GM23338 (cell line): ENCODE measurements around the gene WDR77. TPM values are rescaled to one million over a fixed set of nuclear protein-coding genes. Genes with fewer than 3 reads are reported as not detected.

ENCODE experiments used
- ATAC-seq: fragments of 200-7000 bp; cut with Tn5 transposase; 3 replicates; pipeline ENCODE4 v1.9.1; 2020
- DNase-seq: peaks from one replicate; pipeline ENCODE4 v3.0.0-alpha.2; 2015; ENCODE audit warnings: low spot score
- H2AFZ ChIP-seq: fragments of 200-600 bp; sonication (generic); 2 replicates; pipeline ENCODE4 v1.8.0; 2016; ENCODE audit warnings: antibody characterized with exemption, mild to moderate bottlenecking, moderate library complexity
- H3F3A ChIP-seq: fragments of 200-600 bp; sonication (generic); replicated peaks from 2 replicates; pipeline ENCODE4 v1.8.0; 2017; ENCODE audit warnings: antibody characterized with exemption, mixed run types, low read depth
- H3K27ac ChIP-seq: fragments of 200-600 bp; sonication (generic); 2 replicates; pipeline ENCODE4 v1.6.1; 2016; ENCODE audit warnings: low read depth
- H3K27me3 ChIP-seq: fragments of 200-600 bp; sonication (generic); 2 replicates; pipeline ENCODE4 v1.8.0; 2016; ENCODE audit warnings: mild to moderate bottlenecking, mixed run types, moderate library complexity; ENCODE audit not compliant: insufficient read depth
- H3K36me3 ChIP-seq: fragments of 200-600 bp; sonication (generic); 2 replicates; pipeline ENCODE4 v1.8.0; 2016; ENCODE audit warnings: mild to moderate bottlenecking; ENCODE audit not compliant: insufficient read depth
- H3K4me1 ChIP-seq: fragments of 200-600 bp; sonication (generic); 2 replicates; pipeline ENCODE4 v1.8.0; 2016; ENCODE audit warnings: mild to moderate bottlenecking, moderate library complexity; ENCODE audit not compliant: insufficient read depth
- H3K4me2 ChIP-seq: fragments of 200-600 bp; sonication (generic); 2 replicates; pipeline ENCODE4 v1.7.1; 2017; ENCODE audit warnings: mixed run types
- H3K4me3 ChIP-seq: fragments of 200-600 bp; sonication (generic); 2 replicates; pipeline ENCODE4 v1.6.1; 2016; ENCODE audit warnings: mixed run types
- H3K79me2 ChIP-seq: fragments of 200-600 bp; sonication (generic); replicated peaks from 2 replicates; pipeline ENCODE4 v1.8.0; 2017; ENCODE audit warnings: mild to moderate bottlenecking; ENCODE audit not compliant: insufficient read depth
- H3K9me2 ChIP-seq: fragments of 200-600 bp; sonication (generic); 2 replicates; pipeline ENCODE4 v1.8.0; 2017; ENCODE audit not compliant: insufficient read depth
- H4K20me1 ChIP-seq: fragments of 200-600 bp; sonication (generic); replicated peaks from 2 replicates; pipeline ENCODE4 v1.8.0; 2017; ENCODE audit warnings: mild to moderate bottlenecking; ENCODE audit not compliant: insufficient read depth
- H3K27ac Mint-ChIP-seq: 2 replicates; pipeline ENCODE4 v1.8.0; 2020; ENCODE audit warnings: inconsistent platforms, mild to moderate bottlenecking, moderate library complexity, mixed read lengths
- H3K27me3 Mint-ChIP-seq: 3 replicates; pipeline ENCODE4 v1.8.0; 2022; ENCODE audit warnings: low read depth, mild to moderate bottlenecking, moderate library complexity, mixed read lengths, inconsistent platforms; ENCODE audit not compliant: insufficient read depth, poor library complexity
- H3K36me3 Mint-ChIP-seq: 3 replicates; pipeline ENCODE4 v1.8.0; 2021; ENCODE audit warnings: low read depth, mild to moderate bottlenecking, inconsistent platforms, moderate library complexity, mixed read lengths
- H3K4me1 Mint-ChIP-seq: 3 replicates; pipeline ENCODE4 v1.8.0; 2020; ENCODE audit warnings: mild to moderate bottlenecking, inconsistent platforms, mixed read lengths
- H3K4me3 Mint-ChIP-seq: 3 replicates; pipeline ENCODE4 v1.8.0; 2021; ENCODE audit warnings: moderate library complexity, mild to moderate bottlenecking, inconsistent platforms, mixed read lengths
- H3K9me3 Mint-ChIP-seq: 3 replicates; pipeline ENCODE4 v1.8.0; 2020; ENCODE audit warnings: moderate library complexity, mild to moderate bottlenecking, inconsistent platforms, mixed read lengths
- CREB1 ChIP-seq: fragments of 250-450 bp; sonication (Bioruptor Pico); IDR thresholded peaks from 2 replicates; pipeline ENCODE4 v1.5.0; 2020; ENCODE audit warnings: low read depth, mild to moderate bottlenecking, moderate library complexity
- CTCF ChIP-seq, 2 experiments: fragments of 200-600 bp in 1 of 2; sonication (generic) in 1 of 2; conservative IDR thresholded peaks; 2 replicates each; pipeline versions ENCODE4 v1.5.1 to v1.6.1; 2016 to 2017; ENCODE audit warnings: antibody characterized with exemption in 2 of 2, low read depth in 2 of 2, mild to moderate bottlenecking in 2 of 2, moderate library complexity in 1 of 2
- EZH2 ChIP-seq: fragments of 200-600 bp; sonication (generic); IDR thresholded peaks from one replicate; pipeline ENCODE4 v1.8.0; 2017; ENCODE audit warnings: antibody characterized with exemption, mild to moderate bottlenecking, low read depth; ENCODE audit not compliant: unreplicated experiment
- EZH2phosphoT487 ChIP-seq: fragments of 200-600 bp; sonication (generic); IDR thresholded peaks from one replicate; pipeline ENCODE4 v1.8.1; 2018; ENCODE audit warnings: antibody characterized with exemption; ENCODE audit not compliant: unreplicated experiment
- JUNB ChIP-seq: IDR thresholded peaks from one replicate; pipeline ENCODE4 v1.6.1; 2016; ENCODE audit warnings: antibody characterized with exemption; ENCODE audit not compliant: unreplicated experiment
- POLR2AphosphoS5 ChIP-seq: IDR thresholded peaks from 2 replicates; pipeline ENCODE4 v1.6.1; 2016; ENCODE audit warnings: antibody characterized with exemption, low read depth
- STAT1 ChIP-seq: IDR thresholded peaks from one replicate; pipeline ENCODE4 v1.6.1; 2016; ENCODE audit warnings: antibody characterized with exemption; ENCODE audit not compliant: unreplicated experiment
- ZNF114 ChIP-seq: fragments of 250-450 bp; sonication (Bioruptor Pico); IDR thresholded peaks from 2 replicates; pipeline ENCODE4 v1.5.0; 2020; ENCODE audit warnings: mild to moderate bottlenecking, moderate library complexity
- ZNF331 ChIP-seq: fragments of 250-450 bp; sonication (Bioruptor Pico); IDR thresholded peaks from 2 replicates; pipeline ENCODE4 v1.5.0; 2020; ENCODE audit warnings: low read depth, mild to moderate bottlenecking, moderate library complexity
- polyA plus RNA-seq: library from polyadenylated mRNA; unstranded; fragments of >200 nt; fragmentation: Nextera tagmentation; extraction: Ambion mirVana; gene quantifications from 2 replicates; pipeline ENCODE4 v1.2.1, GENCODE V29; 2016
- total RNA-seq: library from RNA; depleted of rRNA; stranded (reverse); fragments of >200 nt; shearing (Covaris generic); gene quantifications from 2 replicates; pipeline ENCODE4 v1.2.3, GENCODE V29; 2014
- TF ChIP-seq, protein P1 (sequence below): fragments of 250-450 bp; sonication (Bioruptor Pico); IDR thresholded peaks from 2 replicates; pipeline ENCODE4 v1.5.0; 2020; ENCODE audit warnings: mild to moderate bottlenecking, moderate library complexity
- TF ChIP-seq, protein P2 (sequence below): IDR thresholded peaks from 2 replicates; pipeline ENCODE4 v1.6.1; 2016; ENCODE audit warnings: antibody characterized with exemption
- TF ChIP-seq, protein P3 (sequence below): IDR thresholded peaks from one replicate; pipeline ENCODE4 v1.6.1; 2018; ENCODE audit warnings: antibody characterized with exemption; ENCODE audit not compliant: unreplicated experiment

The WDR77 gene
- total and polyA plus RNA-seq, 2 experiments from 2014 or later: 85.9 to 111 TPM

DNA sequence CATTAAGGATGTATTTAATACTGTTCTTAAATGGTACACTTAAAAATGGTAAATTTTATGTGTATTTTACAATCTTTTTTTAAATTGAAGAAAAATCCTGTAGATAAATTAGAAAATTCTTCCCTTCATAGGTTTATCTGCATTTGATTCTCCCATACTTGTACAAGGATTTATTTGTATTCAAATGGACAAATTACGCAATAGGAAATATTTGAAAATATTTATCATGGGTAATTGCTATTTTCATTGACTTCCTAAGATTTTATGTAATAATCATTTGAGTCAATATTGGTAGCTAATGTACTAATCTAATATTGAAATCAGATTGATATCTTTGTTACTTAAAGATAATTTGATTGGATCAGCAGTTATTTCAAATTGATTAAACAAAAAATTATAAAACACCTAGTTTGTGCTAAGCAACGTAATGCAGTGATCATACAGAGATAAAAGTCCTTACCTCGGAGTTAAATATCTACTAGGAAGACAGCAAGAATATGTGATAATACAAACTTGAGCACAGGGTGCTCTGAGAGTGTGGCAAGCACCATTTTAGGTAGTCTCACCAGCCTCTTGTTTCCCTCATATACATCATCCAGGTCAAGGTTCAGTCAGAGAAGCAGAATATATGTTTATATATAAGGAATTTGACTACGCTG, 13.4 kb upstream of the WDR77 start (continued):
- TF ChIP-seq, protein P1, sequence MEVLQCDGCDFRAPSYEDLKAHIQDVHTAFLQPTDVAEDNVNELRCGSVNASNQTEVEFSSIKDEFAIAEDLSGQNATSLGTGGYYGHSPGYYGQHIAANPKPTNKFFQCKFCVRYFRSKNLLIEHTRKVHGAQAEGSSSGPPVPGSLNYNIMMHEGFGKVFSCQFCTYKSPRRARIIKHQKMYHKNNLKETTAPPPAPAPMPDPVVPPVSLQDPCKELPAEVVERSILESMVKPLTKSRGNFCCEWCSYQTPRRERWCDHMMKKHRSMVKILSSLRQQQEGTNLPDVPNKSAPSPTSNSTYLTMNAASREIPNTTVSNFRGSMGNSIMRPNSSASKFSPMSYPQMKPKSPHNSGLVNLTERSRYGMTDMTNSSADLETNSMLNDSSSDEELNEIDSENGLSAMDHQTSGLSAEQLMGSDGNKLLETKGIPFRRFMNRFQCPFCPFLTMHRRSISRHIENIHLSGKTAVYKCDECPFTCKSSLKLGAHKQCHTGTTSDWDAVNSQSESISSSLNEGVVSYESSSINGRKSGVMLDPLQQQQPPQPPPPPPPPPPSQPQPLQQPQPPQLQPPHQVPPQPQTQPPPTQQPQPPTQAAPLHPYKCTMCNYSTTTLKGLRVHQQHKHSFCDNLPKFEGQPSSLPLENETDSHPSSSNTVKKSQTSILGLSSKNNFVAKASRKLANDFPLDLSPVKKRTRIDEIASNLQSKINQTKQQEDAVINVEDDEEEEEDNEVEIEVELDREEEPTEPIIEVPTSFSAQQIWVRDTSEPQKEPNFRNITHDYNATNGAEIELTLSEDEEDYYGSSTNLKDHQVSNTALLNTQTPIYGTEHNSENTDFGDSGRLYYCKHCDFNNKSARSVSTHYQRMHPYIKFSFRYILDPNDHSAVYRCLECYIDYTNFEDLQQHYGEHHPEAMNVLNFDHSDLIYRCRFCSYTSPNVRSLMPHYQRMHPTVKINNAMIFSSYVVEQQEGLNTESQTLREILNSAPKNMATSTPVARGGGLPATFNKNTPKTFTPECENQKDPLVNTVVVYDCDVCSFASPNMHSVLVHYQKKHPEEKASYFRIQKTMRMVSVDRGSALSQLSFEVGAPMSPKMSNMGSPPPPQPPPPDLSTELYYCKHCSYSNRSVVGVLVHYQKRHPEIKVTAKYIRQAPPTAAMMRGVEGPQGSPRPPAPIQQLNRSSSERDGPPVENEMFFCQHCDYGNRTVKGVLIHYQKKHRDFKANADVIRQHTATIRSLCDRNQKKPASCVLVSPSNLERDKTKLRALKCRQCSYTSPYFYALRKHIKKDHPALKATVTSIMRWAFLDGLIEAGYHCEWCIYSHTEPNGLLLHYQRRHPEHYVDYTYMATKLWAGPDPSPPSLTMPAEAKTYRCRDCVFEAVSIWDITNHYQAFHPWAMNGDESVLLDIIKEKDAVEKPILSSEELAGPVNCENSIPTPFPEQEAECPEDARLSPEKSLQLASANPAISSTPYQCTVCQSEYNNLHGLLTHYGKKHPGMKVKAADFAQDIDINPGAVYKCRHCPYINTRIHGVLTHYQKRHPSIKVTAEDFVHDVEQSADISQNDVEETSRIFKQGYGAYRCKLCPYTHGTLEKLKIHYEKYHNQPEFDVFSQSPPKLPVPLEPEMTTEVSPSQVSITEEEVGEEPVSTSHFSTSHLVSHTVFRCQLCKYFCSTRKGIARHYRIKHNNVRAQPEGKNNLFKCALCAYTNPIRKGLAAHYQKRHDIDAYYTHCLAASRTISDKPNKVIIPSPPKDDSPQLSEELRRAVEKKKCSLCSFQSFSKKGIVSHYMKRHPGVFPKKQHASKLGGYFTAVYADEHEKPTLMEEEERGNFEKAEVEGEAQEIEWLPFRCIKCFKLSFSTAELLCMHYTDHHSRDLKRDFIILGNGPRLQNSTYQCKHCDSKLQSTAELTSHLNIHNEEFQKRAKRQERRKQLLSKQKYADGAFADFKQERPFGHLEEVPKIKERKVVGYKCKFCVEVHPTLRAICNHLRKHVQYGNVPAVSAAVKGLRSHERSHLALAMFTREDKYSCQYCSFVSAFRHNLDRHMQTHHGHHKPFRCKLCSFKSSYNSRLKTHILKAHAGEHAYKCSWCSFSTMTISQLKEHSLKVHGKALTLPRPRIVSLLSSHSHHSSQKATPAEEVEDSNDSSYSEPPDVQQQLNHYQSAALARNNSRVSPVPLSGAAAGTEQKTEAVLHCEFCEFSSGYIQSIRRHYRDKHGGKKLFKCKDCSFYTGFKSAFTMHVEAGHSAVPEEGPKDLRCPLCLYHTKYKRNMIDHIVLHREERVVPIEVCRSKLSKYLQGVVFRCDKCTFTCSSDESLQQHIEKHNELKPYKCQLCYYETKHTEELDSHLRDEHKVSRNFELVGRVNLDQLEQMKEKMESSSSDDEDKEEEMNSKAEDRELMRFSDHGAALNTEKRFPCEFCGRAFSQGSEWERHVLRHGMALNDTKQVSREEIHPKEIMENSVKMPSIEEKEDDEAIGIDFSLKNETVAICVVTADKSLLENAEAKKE (CRISPR knock-in tag): no peak
- TF ChIP-seq POLR2AphosphoS5 (no peak), JUNB (no peak), STAT1 (no peak), ZNF331 (CRISPR knock-in tag) (no peak), EZH2phosphoT487 (no peak)
- TF ChIP-seq, protein P2, sequence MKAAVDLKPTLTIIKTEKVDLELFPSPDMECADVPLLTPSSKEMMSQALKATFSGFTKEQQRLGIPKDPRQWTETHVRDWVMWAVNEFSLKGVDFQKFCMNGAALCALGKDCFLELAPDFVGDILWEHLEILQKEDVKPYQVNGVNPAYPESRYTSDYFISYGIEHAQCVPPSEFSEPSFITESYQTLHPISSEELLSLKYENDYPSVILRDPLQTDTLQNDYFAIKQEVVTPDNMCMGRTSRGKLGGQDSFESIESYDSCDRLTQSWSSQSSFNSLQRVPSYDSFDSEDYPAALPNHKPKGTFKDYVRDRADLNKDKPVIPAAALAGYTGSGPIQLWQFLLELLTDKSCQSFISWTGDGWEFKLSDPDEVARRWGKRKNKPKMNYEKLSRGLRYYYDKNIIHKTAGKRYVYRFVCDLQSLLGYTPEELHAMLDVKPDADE: no peak

GRCh38 chr1:111461765-111462164, 12.7 kb upstream of the WDR77 start:
- no peaks in the 10 kb centered on the region for H3K9me2 ChIP-seq
- peaks cover 47% of the 10 kb centered on the region for H3K36me3 ChIP-seq
- H3K4me2 ChIP-seq: no peak overlapping the region
- H3K79me2 ChIP-seq: no peaks in the 10 kb centered on the region
- no peaks in the 10 kb centered on the region for H3K4me1 Mint-ChIP-seq
- H3K27ac Mint-ChIP-seq: no peak overlapping the region
- no peaks in the 10 kb centered on the region for H3K9me3 Mint-ChIP-seq
- peaks cover 35% of the 10 kb centered on the region; the same call in 2 of the 3 replicates for H3K36me3 Mint-ChIP-seq
- H3K27me3 Mint-ChIP-seq: no peaks in the 10 kb centered on the region
- no peaks in the 10 kb centered on the region for H3F3A ChIP-seq
- H2AFZ ChIP-seq: no peak overlapping the region
- H3K27ac ChIP-seq: no peak overlapping the region
- H3K4me1 ChIP-seq: no peaks in the 10 kb centered on the region
- H3K4me3 Mint-ChIP-seq: no peak overlapping the region
- H3K27me3 ChIP-seq: no peaks in the 10 kb centered on the region
- peaks cover 3% of the 10 kb centered on the region; the same call in 1 of the 2 replicates for H4K20me1 ChIP-seq
- DNase-seq: no peak
- no peak for ATAC-seq
- no peak overlapping the region for H3K4me3 ChIP-seq
- TF ChIP-seq ZNF114 (CRISPR knock-in tag) (no peak), CTCF (conservative IDR thresholded peaks at IDR 0.05; ENCODE audit: low read depth in 2 of 2) (no peak), JUNB (no peak), EZH2 (no peak), STAT1 (no peak), CREB1 (CRISPR knock-in tag) (no peak)
- TF ChIP-seq, protein P3, sequence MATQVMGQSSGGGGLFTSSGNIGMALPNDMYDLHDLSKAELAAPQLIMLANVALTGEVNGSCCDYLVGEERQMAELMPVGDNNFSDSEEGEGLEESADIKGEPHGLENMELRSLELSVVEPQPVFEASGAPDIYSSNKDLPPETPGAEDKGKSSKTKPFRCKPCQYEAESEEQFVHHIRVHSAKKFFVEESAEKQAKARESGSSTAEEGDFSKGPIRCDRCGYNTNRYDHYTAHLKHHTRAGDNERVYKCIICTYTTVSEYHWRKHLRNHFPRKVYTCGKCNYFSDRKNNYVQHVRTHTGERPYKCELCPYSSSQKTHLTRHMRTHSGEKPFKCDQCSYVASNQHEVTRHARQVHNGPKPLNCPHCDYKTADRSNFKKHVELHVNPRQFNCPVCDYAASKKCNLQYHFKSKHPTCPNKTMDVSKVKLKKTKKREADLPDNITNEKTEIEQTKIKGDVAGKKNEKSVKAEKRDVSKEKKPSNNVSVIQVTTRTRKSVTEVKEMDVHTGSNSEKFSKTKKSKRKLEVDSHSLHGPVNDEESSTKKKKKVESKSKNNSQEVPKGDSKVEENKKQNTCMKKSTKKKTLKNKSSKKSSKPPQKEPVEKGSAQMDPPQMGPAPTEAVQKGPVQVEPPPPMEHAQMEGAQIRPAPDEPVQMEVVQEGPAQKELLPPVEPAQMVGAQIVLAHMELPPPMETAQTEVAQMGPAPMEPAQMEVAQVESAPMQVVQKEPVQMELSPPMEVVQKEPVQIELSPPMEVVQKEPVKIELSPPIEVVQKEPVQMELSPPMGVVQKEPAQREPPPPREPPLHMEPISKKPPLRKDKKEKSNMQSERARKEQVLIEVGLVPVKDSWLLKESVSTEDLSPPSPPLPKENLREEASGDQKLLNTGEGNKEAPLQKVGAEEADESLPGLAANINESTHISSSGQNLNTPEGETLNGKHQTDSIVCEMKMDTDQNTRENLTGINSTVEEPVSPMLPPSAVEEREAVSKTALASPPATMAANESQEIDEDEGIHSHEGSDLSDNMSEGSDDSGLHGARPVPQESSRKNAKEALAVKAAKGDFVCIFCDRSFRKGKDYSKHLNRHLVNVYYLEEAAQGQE: no peak
